ENCODE results near the gene CPPED1. TPM values are rescaled to one million over a fixed set of nuclear protein-coding genes. Genes with fewer than 3 reads are reported as not detected.

CPPED1 gene
- total and polyA plus RNA-seq, 2 donors (not counting 1 experiment from before 2014, with no cell fraction given): 7.4 to 19.8 TPM

DNA sequence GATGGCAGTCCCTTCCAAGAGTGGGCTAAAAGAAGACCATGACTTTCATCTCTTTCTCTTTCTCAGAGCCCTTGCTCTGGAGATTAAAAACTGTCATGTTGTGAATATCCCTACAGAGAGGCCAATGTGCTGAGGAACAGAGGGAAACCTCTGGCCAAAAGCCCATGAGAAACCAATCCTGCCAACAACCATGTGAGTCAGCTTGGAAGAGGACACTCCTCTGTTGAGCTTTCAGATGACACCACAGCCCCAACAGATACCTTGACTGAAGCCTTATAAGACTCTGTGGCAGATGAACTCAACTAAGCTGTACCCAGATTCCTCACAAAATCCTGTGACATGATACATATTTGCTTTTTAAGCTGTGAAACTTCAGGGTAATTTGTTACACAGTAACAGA, 19.6 kb downstream of the CPPED1 start:
- Histone ChIP-seq H3K4me1 (ENCODE audit: control insufficient read depth, extremely low read depth, insufficient read depth, low read length) (no peaks in the 10 kb centered on the region), H3K27me3 (ENCODE audit: control insufficient read depth, insufficient read depth, low read length) (no peaks in the 10 kb centered on the region), H3K79me2 (ENCODE audit: control insufficient read depth, insufficient read depth, low read length) (no peaks in the 10 kb centered on the region), H4K20me1 (ENCODE audit: control insufficient read depth, extremely low read depth, insufficient read depth, low read length) (no peaks in the 10 kb centered on the region), H3K9me3 (ENCODE audit: control insufficient read depth, insufficient read depth, low read depth, low read length) (no peaks in the 10 kb centered on the region), H3K9ac (ENCODE audit: insufficient read depth, low read length) (no peak overlapping the region), H2AFZ (ENCODE audit: low read length) (no peak overlapping the region), H3K4me3 (replicated peaks in 1 of 4; ENCODE audit: control extremely low read depth in 1 of 4, insufficient read depth in 1 of 4, low read depth in 3 of 4, low read length in 4 of 4) (no peak overlapping the region), H3K4me2 (ENCODE audit: extremely low read depth, insufficient read depth, low read length) (no peak overlapping the region), H3K36me3 (ENCODE audit: control insufficient read depth, insufficient read depth, low read length) (no peaks in the 10 kb centered on the region), H3K27ac (ENCODE audit: insufficient read depth, low read length) (no peak overlapping the region)
- TF ChIP-seq, protein P1, sequence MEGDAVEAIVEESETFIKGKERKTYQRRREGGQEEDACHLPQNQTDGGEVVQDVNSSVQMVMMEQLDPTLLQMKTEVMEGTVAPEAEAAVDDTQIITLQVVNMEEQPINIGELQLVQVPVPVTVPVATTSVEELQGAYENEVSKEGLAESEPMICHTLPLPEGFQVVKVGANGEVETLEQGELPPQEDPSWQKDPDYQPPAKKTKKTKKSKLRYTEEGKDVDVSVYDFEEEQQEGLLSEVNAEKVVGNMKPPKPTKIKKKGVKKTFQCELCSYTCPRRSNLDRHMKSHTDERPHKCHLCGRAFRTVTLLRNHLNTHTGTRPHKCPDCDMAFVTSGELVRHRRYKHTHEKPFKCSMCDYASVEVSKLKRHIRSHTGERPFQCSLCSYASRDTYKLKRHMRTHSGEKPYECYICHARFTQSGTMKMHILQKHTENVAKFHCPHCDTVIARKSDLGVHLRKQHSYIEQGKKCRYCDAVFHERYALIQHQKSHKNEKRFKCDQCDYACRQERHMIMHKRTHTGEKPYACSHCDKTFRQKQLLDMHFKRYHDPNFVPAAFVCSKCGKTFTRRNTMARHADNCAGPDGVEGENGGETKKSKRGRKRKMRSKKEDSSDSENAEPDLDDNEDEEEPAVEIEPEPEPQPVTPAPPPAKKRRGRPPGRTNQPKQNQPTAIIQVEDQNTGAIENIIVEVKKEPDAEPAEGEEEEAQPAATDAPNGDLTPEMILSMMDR (conservative IDR thresholded peaks at IDR 0.05 in 1 of 2, IDR thresholded peaks at IDR 0.05 in 1 of 2; ENCODE audit: low read depth in 1 of 2, low read length in 2 of 2): no peak
- no peak for TF ChIP-seq EZH2 (IDR thresholded peaks at IDR 0.05; ENCODE audit: low read length, missing control alignments)
- DNase-seq (ENCODE audit: low read depth in 2 of 2): peak; percentile 14 to 31

DNA sequence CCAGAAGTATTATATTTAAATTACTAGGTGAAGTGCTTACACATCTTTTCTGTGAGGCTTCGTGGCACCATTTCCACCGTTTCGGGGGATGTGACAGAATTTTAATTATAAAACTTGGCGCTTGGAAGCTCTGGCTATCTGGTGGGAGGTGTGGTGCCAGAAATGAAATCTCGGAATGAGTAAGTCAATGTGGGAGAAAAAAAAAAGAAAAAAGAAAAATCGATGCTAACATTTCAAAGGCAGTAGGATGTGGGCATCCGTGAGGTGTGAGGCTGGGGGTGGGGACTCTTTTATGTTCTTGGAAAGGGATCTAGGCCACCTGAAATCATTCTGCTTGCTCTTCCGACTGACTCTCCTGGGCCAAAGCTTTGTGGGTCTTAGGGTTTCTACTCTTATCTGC, 21.9 kb downstream of the CPPED1 start:
- H3K4me2 ChIP-seq (ENCODE audit: extremely low read depth, insufficient read depth, low read length): no peak overlapping the region
- no peak for DNase-seq (ENCODE audit: low read depth in 2 of 2)
- no peak overlapping the region for H3K4me3 ChIP-seq (replicated peaks in 1 of 4; ENCODE audit: control extremely low read depth in 1 of 4, insufficient read depth in 1 of 4, low read depth in 3 of 4, low read length in 4 of 4)
- no peaks in the 10 kb centered on the region for H3K79me2 ChIP-seq (ENCODE audit: control insufficient read depth, insufficient read depth, low read length)
- H3K9me3 ChIP-seq (ENCODE audit: control insufficient read depth, insufficient read depth, low read depth, low read length): no peaks in the 10 kb centered on the region
- no peak overlapping the region for H3K9ac ChIP-seq (ENCODE audit: insufficient read depth, low read length)
- no peaks in the 10 kb centered on the region for H3K36me3 ChIP-seq (ENCODE audit: control insufficient read depth, insufficient read depth, low read length)
- H4K20me1 ChIP-seq (ENCODE audit: control insufficient read depth, extremely low read depth, insufficient read depth, low read length): no peaks in the 10 kb centered on the region
- TF ChIP-seq EZH2 (IDR thresholded peaks at IDR 0.05; ENCODE audit: low read length, missing control alignments): no peak
- TF ChIP-seq, protein P1 (conservative IDR thresholded peaks at IDR 0.05 in 1 of 2, IDR thresholded peaks at IDR 0.05 in 1 of 2; ENCODE audit: low read depth in 1 of 2, low read length in 2 of 2): no peak
- no peaks in the 10 kb centered on the region for H3K27me3 ChIP-seq (ENCODE audit: control insufficient read depth, insufficient read depth, low read length)
- H3K27ac ChIP-seq (ENCODE audit: insufficient read depth, low read length): no peak overlapping the region
- H2AFZ ChIP-seq (ENCODE audit: low read length): no peak overlapping the region
- H3K4me1 ChIP-seq (ENCODE audit: control insufficient read depth, extremely low read depth, insufficient read depth, low read length): no peaks in the 10 kb centered on the region

DNA sequence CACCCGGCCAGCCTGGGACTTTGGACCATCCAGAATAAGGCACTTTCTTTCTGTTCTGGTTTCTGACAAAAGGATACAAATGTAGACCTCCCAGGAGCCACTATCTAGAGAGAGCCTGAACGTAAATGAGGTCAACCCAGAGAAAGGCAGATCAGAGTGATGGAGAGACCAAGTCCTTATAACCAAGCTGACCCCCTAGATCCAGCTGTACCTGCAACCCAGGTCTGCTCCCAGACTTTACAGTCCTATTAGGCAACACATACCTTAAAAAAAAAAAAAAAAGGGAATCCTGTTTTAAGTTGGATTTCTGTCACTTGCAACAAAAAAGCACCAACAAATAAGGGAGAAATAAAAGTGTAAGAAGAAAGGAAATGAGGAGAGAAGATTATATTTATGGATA, 23.2 kb downstream of the CPPED1 start:
- no peaks in the 10 kb centered on the region for H3K27me3 ChIP-seq (ENCODE audit: control insufficient read depth, insufficient read depth, low read length)
- H3K27ac ChIP-seq (ENCODE audit: insufficient read depth, low read length): no peak overlapping the region
- H3K9ac ChIP-seq (ENCODE audit: insufficient read depth, low read length): no peak overlapping the region
- H3K9me3 ChIP-seq (ENCODE audit: control insufficient read depth, insufficient read depth, low read depth, low read length): no peaks in the 10 kb centered on the region
- TF ChIP-seq, protein P1 (conservative IDR thresholded peaks at IDR 0.05 in 1 of 2, IDR thresholded peaks at IDR 0.05 in 1 of 2; ENCODE audit: low read depth in 1 of 2, low read length in 2 of 2): no peak
- no peak for TF ChIP-seq EZH2 (IDR thresholded peaks at IDR 0.05; ENCODE audit: low read length, missing control alignments)
- H2AFZ ChIP-seq (ENCODE audit: low read length): no peak overlapping the region
- no peaks in the 10 kb centered on the region for H3K4me1 ChIP-seq (ENCODE audit: control insufficient read depth, extremely low read depth, insufficient read depth, low read length)
- H3K4me3 ChIP-seq (replicated peaks in 1 of 4; ENCODE audit: control extremely low read depth in 1 of 4, insufficient read depth in 1 of 4, low read depth in 3 of 4, low read length in 4 of 4): no peak overlapping the region
- no peak for DNase-seq (ENCODE audit: low read depth in 2 of 2)
- H3K36me3 ChIP-seq (ENCODE audit: control insufficient read depth, insufficient read depth, low read length): no peaks in the 10 kb centered on the region
- no peaks in the 10 kb centered on the region for H4K20me1 ChIP-seq (ENCODE audit: control insufficient read depth, extremely low read depth, insufficient read depth, low read length)
- H3K4me2 ChIP-seq (ENCODE audit: extremely low read depth, insufficient read depth, low read length): no peak overlapping the region
- H3K79me2 ChIP-seq (ENCODE audit: control insufficient read depth, insufficient read depth, low read length): no peaks in the 10 kb centered on the region

All from fibroblast of lung (primary cell).